ENCODE measurements around the gene C22orf39. TPM values are rescaled to one million over a fixed set of nuclear protein-coding genes. Genes with fewer than 3 reads are reported as not detected.

C22orf39 gene
- total RNA-seq, 2 donors from 2014 or later, result 21.6 to 21.8 TPM

GRCh38 chr22:19394274-19395050 lies 53.0 kb downstream of the C22orf39 start:
- Histone ChIP-seq H3K27me3 (no peaks in the 10 kb centered on the region), H3K9ac (ENCODE audit: low read depth in 2 of 2, low read length in 2 of 2) (no peak overlapping the region), H3K4me1 (no peaks in the 10 kb centered on the region), H3K27ac (no peak overlapping the region), H3K4me3 (no peak overlapping the region), H3K36me3 (peaks cover 22% of the 10 kb centered on the region), H3K9me3 (no peaks in the 10 kb centered on the region)
- intact Hi-C loops (cut with DNase I), result no loop called here
- TF ChIP-seq, protein P1, sequence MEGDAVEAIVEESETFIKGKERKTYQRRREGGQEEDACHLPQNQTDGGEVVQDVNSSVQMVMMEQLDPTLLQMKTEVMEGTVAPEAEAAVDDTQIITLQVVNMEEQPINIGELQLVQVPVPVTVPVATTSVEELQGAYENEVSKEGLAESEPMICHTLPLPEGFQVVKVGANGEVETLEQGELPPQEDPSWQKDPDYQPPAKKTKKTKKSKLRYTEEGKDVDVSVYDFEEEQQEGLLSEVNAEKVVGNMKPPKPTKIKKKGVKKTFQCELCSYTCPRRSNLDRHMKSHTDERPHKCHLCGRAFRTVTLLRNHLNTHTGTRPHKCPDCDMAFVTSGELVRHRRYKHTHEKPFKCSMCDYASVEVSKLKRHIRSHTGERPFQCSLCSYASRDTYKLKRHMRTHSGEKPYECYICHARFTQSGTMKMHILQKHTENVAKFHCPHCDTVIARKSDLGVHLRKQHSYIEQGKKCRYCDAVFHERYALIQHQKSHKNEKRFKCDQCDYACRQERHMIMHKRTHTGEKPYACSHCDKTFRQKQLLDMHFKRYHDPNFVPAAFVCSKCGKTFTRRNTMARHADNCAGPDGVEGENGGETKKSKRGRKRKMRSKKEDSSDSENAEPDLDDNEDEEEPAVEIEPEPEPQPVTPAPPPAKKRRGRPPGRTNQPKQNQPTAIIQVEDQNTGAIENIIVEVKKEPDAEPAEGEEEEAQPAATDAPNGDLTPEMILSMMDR (IDR thresholded peaks at IDR 0.05), result no peak
- no peak for DNase-seq

- TF ChIP-seq, protein P1 (IDR thresholded peaks at IDR 0.05), result no peak
- no peak for DNase-seq
- H3K4me3 ChIP-seq, result no peak overlapping the region
- intact Hi-C loops (cut with DNase I), result no loop called here
- H3K4me1 ChIP-seq, result no peaks in the 10 kb centered on the region
- H3K9ac ChIP-seq (ENCODE audit: low read depth in 2 of 2, low read length in 2 of 2), result no peak overlapping the region
- no peaks in the 10 kb centered on the region for H3K9me3 ChIP-seq
- peaks cover 22% of the 10 kb centered on the region for H3K36me3 ChIP-seq
- H3K27ac ChIP-seq, result no peak overlapping the region
- no peaks in the 10 kb centered on the region for H3K27me3 ChIP-seq
These were observed 53.8 kb downstream of the C22orf39 start for GRCh38 chr22:19393704-19394103.

Other genes starting within 250 kb of the C22orf39 start
- 1 to 10 TPM; 3.4 to 3.5 TPM for gene CLTCL1, start 156.0 kb downstream of the C22orf39 start, total RNA-seq
- gene HIRA, start 16.0 kb downstream of the C22orf39 start, total RNA-seq, result 10 to 100 TPM; 22.3 to 41.5 TPM
- gene MRPL40, start 15.2 kb downstream of the C22orf39 start, total RNA-seq, result 10 to 100 TPM; 16.1 to 24.7 TPM
- 10 to 100 TPM; 45.7 to 73.6 TPM for gene UFD1, start 31.5 kb upstream of the C22orf39 start, total RNA-seq
- gene CDC45, start 32.2 kb upstream of the C22orf39 start, total RNA-seq, result 10 to 100 TPM in 1 of 2 donors, 1 to 10 TPM in 1; 5.1 to 35.9 TPM
- gene CLDN5, start 76.7 kb upstream of the C22orf39 start, total RNA-seq, result 10 to 100 TPM; 10.4 to 31.0 TPM